Measurements from ENCODE around the gene ACCS.

GRCh38 chr11:44033856-44034255 lies 32.2 kb upstream of the ACCS start:
- TF ChIP-seq CTCF (IDR thresholded peaks at IDR 0.05; ENCODE audit: low read depth, low read length, poor library complexity, severe bottlenecking): no peak
- no peak for TF ChIP-seq EZH2phosphoT487 (IDR thresholded peaks at IDR 0.05; ENCODE audit: borderline replicate concordance, low read length)
